LNCAP (cell line): ENCODE data around the gene ACOT4.

Experiments used
- TF ChIP-seq, protein P1 (sequence below): fragments of 450-650 bp; IDR thresholded peaks from 2 replicates; pipeline ENCODE4 v1.5.1; 2017; ENCODE audit warnings: mild to moderate bottlenecking

Gene ACOT4

DNA sequence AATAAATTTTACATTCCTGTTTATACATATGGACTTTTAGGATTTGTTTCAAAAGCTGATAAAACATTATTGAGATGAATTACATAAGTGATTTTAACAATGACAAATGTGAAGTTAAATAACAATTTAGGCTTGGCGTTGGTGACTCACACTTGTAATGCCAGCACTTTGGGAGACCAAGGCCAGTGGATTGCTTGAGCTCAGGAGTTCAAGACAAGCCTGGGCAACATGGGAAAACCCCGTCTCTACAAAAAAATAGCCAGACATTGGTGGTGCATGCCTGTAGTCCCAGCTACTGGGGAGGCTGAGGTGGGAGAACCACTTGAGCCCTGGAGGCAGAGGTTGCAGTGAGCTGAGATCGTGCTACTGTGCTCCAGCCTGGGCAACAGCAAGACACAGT is 15.3 kb upstream of the ACOT4 start:
- TF ChIP-seq, protein P1, sequence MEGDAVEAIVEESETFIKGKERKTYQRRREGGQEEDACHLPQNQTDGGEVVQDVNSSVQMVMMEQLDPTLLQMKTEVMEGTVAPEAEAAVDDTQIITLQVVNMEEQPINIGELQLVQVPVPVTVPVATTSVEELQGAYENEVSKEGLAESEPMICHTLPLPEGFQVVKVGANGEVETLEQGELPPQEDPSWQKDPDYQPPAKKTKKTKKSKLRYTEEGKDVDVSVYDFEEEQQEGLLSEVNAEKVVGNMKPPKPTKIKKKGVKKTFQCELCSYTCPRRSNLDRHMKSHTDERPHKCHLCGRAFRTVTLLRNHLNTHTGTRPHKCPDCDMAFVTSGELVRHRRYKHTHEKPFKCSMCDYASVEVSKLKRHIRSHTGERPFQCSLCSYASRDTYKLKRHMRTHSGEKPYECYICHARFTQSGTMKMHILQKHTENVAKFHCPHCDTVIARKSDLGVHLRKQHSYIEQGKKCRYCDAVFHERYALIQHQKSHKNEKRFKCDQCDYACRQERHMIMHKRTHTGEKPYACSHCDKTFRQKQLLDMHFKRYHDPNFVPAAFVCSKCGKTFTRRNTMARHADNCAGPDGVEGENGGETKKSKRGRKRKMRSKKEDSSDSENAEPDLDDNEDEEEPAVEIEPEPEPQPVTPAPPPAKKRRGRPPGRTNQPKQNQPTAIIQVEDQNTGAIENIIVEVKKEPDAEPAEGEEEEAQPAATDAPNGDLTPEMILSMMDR = no peak

DNA sequence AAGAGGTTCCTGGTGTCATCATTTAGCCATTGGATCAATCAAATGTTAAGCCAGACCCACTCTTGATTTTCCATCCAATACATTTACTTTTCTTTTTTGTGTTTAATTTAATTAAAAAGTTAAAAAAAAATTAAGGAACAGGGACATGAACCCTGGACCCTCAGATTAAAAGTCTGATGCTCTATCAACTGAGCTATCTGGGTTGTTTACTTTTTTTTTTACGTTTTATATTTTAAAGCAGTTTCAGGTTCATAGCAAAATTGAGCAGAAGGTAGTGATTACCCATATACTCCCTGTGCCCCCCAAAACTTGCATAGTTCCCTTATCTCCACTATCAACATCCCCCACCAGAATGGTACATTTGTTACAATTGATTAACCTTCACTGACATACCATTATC is 3.0 kb upstream of the ACOT4 start:
- TF ChIP-seq, protein P1 = no peak

DNA sequence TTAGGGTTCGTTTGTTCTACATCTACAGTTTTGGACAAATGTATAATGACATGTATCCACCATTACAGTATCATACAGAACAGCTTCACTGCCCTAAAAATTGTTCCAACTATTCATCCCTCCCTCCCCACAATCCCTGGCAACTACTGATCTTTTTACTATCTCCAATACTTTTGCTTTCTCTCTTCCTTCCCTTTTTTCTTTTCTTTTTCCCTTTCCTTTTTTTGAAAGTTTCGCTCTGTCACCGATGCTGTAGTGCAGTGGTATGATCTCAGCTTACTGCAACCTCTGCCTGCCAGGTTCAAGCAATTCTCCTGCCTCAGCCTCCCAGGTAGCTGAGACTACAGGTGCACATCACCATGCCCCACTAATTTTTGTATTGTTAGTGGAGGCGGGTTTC is 2.6 kb upstream of the ACOT4 start:
- TF ChIP-seq, protein P1 = no peak

DNA sequence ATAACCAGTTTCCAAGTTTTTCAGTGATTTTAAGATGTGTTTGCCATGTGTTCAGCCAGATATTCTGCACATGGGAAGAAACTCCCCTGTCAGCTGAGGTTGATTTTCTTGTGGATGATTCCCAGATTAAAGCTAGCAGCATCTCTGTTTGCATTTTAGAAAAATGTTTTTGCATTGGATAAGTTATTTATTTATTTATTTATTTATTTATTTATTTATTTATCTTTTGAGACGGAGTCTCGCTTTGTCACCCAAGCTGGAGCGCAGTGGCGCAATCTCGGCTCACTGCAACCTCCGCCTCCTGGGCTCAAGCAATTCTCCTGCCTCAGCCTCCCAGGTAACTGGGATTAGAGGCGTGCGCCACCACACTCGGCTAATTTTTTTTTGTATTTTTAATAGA is 2.8 kb downstream of the ACOT4 start:
- TF ChIP-seq, protein P1 = no peak

DNA sequence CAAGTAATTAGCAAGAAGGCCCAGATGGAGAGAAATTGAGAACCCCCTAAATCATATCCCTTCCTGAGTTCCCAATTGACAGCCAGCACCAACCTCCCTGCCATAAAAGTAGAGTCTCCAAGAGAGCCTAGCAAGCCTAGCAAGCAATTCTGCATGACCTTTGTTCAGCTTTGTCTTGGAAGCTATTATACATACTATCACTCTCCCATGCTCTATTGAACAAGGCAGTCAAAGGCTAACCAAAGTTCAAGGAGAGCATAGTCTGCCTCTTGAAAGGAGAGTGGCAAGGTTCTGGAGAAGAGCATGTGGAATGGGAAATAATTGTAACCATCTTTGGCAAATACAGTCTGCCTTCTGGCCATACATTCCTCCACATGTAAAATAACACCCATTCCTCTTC is 7.8 kb downstream of the ACOT4 start:
- TF ChIP-seq, protein P1 = no peak

DNA sequence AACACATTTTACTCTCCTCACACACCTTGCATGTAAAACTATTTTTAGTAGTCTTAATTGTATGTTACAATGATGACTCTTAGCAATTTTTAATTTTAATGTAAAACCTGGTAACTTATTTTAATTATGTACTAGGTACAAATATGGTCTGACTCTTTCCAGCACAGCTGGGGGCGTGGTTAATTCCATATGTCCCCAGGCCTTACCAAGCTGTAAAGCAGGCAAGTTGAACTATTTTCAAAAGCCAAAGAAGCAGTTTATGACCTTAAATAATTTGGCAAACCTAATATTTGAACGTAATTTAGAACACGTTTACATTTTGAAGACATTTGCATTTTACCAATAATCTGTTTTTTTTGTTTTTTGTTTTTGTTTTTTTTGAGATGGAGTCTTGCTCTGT is 11.3 kb downstream of the ACOT4 start:
- TF ChIP-seq, protein P1 = no peak

DNA sequence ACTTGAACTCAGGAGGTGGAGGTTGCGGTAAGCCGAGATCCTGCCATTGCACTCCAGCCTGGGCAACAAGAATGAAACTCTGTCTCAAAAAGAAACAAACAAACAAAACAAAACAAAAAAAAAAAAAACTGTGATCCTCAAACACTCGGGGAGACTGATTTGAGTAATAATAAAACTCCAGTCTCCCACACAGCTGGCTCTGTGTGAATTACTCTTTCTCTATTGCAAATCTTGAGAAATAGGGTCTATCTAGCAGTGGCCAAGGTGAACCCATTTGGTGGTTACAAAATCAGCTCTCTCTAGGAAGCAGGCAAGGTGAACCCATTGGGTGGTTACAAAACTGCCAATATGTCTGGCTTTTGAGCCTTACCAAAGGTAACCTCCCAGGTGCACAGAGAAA is 14.6 kb downstream of the ACOT4 start:
- TF ChIP-seq, protein P1 = no peak

DNA sequence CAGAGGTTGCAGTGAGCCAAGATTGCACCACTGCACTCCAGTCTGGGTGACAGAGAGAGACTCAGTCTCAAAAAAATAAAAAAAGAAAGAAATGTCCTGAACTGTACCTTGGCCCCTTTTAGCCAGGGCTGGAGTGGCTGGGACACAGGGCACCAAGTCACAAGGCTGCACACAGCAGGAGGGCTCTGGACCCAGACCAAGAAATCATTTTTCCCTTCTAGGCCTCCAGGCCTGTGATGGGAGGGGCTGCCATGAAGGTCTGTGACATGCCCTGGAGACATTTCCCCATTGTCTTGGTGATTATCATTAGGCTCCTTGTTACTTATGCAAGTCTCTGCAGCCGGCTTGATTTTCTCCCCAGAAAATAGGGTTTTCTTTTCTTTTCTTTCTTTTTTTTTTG is 15.6 kb downstream of the ACOT4 start:
- TF ChIP-seq, protein P1 = no peak
